Measurements from ENCODE around the gene ATF7. TPM values are rescaled to one million over a fixed set of nuclear protein-coding genes. Genes with fewer than 3 reads are reported as not detected.
"Not testable (repeated sequence)": the region's sequence is repeated elsewhere in the genome, so short reads cannot be mapped to it uniquely, and the experiment has no call there.

The ATF7 gene
- total RNA-seq, 2 donors from 2014 or later = 37.9 to 46.7 TPM

DNA sequence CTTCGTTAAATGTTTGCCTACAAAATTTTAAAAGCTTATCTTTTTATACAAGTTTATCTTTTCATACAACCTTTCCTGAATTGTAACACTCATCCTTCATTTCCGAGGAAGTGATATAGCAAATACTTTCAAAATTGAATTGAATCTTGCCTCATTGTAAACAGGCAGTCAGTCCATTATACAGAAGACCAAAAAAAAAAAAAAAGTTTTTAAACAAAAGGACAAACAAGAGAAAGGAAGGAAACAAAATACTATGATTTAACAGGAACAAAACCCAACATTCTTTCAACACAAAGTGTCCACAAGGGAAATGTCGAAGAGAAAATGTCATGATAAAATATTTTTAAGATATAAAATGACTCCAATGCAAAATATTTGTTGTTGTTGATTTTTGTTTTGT is 8.5 kb downstream of the ATF7 start:
- TF ChIP-seq POLR2AphosphoS5 (IDR thresholded peaks at IDR 0.05) (no peak), POLR2A (IDR thresholded peaks at IDR 0.05) (no peak)
- TF ChIP-seq, protein P1, sequence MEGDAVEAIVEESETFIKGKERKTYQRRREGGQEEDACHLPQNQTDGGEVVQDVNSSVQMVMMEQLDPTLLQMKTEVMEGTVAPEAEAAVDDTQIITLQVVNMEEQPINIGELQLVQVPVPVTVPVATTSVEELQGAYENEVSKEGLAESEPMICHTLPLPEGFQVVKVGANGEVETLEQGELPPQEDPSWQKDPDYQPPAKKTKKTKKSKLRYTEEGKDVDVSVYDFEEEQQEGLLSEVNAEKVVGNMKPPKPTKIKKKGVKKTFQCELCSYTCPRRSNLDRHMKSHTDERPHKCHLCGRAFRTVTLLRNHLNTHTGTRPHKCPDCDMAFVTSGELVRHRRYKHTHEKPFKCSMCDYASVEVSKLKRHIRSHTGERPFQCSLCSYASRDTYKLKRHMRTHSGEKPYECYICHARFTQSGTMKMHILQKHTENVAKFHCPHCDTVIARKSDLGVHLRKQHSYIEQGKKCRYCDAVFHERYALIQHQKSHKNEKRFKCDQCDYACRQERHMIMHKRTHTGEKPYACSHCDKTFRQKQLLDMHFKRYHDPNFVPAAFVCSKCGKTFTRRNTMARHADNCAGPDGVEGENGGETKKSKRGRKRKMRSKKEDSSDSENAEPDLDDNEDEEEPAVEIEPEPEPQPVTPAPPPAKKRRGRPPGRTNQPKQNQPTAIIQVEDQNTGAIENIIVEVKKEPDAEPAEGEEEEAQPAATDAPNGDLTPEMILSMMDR (IDR thresholded peaks at IDR 0.05) = no peak
- 42% methylated on average over 3 of the region's 3 CpGs for WGBS
- Histone ChIP-seq H3K27me3 (replicated peaks; ENCODE audit: insufficient read depth) (no peaks in the 10 kb centered on the region), H3K27ac (no peak overlapping the region), H3K36me3 (no peaks in the 10 kb centered on the region), H3K4me1 (replicated peaks) (no peaks in the 10 kb centered on the region), H3K9me3 (no peaks in the 10 kb centered on the region), H3K4me3 (no peak overlapping the region)
- intact Hi-C loops (cut with DNase I) = no loop called here
- DNase-seq (ENCODE audit: low spot score) = no peak

DNA sequence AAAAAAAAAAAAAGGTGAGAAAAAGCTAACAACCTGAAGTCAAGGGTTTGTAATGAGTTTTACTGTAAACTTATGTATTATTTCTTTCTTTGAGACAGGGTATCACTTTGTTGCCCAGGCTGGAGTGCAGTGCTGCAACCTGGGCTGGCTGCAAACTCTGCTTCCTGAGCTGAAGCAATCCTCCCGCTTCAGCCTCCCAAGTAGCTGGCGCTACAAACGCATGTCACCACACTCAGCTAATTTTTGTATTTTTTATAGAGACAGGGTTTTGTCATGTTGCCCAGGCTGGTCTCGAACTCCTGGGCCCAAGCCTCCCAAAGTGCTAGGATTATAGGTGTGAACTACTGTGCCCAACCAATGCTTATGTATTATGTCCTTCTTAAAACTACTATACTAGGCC is 9.2 kb downstream of the ATF7 start:
- Histone ChIP-seq H3K9me3 (no peaks in the 10 kb centered on the region), H3K36me3 (no peaks in the 10 kb centered on the region), H3K4me1 (replicated peaks) (no peaks in the 10 kb centered on the region), H3K27ac (no peak overlapping the region), H3K4me3 (no peak overlapping the region), H3K27me3 (replicated peaks; ENCODE audit: insufficient read depth) (no peaks in the 10 kb centered on the region)
- intact Hi-C loops (cut with DNase I) = no loop called here
- no peak for TF ChIP-seq POLR2AphosphoS5 (IDR thresholded peaks at IDR 0.05)
- TF ChIP-seq, protein P1 (IDR thresholded peaks at IDR 0.05) = no peak
- no peak for TF ChIP-seq POLR2A (IDR thresholded peaks at IDR 0.05)
- 81% methylated on average over 4 of the region's 4 CpGs for WGBS
- DNase-seq (ENCODE audit: low spot score) = no peak

DNA sequence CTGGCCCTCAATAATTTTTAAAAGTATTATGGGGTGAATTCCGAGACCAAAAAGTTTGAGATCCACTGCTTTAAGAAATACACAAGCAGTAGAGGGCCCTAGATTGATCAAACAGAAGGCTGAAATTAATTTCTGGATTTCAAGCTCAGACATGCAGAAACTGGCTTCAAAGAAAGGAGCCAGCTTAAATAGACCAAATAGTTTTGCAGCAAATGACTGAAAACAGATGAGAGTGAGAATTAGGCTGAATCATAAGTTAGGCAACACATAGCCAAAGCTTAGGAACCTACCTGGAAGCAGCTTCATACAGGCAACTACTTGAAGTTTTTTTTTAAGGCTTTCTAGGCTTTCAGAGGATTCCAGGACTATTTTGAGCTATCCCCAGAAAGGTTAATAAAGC is 12.4 kb downstream of the ATF7 start:
- 43% methylated on average over 1 of the region's 1 CpG for WGBS
- intact Hi-C loops (cut with DNase I) = no loop called here
- Histone ChIP-seq H3K4me3 (no peak overlapping the region), H3K9me3 (no peaks in the 10 kb centered on the region), H3K27ac (no peak overlapping the region), H3K27me3 (replicated peaks; ENCODE audit: insufficient read depth) (no peaks in the 10 kb centered on the region), H3K4me1 (replicated peaks) (no peaks in the 10 kb centered on the region), H3K36me3 (no peaks in the 10 kb centered on the region)
- TF ChIP-seq POLR2AphosphoS5 (IDR thresholded peaks at IDR 0.05) = peak; percentile 19
- TF ChIP-seq POLR2A (IDR thresholded peaks at IDR 0.05) = no peak
- no peak for DNase-seq (ENCODE audit: low spot score)

DNA sequence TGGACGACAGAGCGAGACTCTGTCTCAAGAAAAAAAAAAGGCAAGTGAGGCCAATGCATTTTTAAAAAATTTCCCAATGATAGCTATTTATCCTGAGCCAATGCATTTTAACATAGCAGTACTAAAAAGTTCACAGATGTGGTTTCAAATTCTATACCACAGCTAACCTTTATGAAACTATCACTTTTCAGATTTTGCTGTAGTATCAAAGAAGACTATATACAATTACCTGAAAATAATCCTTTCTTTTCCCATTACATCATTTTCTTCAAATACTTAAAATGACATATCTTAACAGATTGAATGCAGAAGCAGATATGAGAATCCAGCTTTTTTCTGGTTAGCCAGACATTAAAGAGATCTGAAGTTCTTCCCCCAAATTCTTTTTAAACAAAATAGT is 13.2 kb downstream of the ATF7 start:
- no peaks in the 10 kb centered on the region for H3K36me3 ChIP-seq
- no peak overlapping the region for H3K4me3 ChIP-seq
- intact Hi-C loops (cut with DNase I) = no loop called here
- H3K9me3 ChIP-seq = no peaks in the 10 kb centered on the region
- H3K4me1 ChIP-seq (replicated peaks) = no peaks in the 10 kb centered on the region
- no peaks in the 10 kb centered on the region for H3K27me3 ChIP-seq (replicated peaks; ENCODE audit: insufficient read depth)
- H3K27ac ChIP-seq = no peak overlapping the region
- 69% methylated on average over 2 of the region's 2 CpGs for WGBS
- DNase-seq (ENCODE audit: low spot score) = no peak
- TF ChIP-seq POLR2A (IDR thresholded peaks at IDR 0.05) (no peak), POLR2AphosphoS5 (IDR thresholded peaks at IDR 0.05) (no peak)
- TF ChIP-seq, protein P1 (IDR thresholded peaks at IDR 0.05) = no peak

DNA sequence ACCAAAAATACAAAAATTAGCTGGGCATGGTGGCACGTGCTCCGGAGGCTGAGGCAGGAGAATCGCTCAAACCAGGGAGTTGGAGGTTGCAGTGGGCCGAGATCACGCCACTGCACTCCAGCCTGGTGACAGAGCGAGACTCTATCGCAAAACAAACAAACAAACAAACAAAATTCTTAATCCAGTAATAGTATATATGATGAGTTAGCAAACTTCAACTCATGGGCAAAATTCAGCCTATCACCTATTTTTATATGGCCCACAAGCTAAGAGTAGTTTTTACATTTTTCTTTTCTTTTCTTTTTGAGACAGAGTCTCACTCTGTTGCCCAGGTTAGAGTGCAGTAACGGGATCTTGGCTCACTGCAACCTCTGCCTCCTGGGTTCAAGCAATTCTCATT is 14.9 kb downstream of the ATF7 start:
- Histone ChIP-seq H3K36me3 (no peaks in the 10 kb centered on the region), H3K27me3 (replicated peaks; ENCODE audit: insufficient read depth) (no peaks in the 10 kb centered on the region), H3K27ac (no peak overlapping the region), H3K9me3 (no peaks in the 10 kb centered on the region), H3K4me3 (no peak overlapping the region), H3K4me1 (replicated peaks) (no peaks in the 10 kb centered on the region)
- WGBS = 97% methylated on average over 8 of the region's 8 CpGs
- intact Hi-C loops (cut with DNase I) = no loop called here
- TF ChIP-seq POLR2AphosphoS5 (IDR thresholded peaks at IDR 0.05) (no peak), POLR2A (IDR thresholded peaks at IDR 0.05) (no peak)
- TF ChIP-seq, protein P1 (IDR thresholded peaks at IDR 0.05) = no peak
- no peak for DNase-seq (ENCODE audit: low spot score)

DNA sequence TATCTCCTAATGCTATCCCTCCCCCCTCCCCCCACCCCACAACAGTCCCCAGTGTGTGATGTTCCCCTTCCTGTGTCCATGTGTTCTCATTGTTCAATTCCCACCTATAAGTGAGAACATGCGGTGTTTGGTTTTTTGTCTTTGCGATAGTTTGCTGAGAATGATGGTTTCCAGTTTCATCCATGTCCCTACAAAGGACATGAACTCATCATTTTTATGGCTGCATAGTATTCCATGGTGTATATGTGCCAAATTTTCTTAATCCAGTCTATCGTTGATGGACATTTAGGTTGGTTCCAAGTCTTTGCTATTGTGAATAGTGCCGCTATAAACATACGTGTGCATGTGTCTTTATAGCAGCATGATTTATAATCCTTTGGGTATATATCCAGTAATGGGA is 19.5 kb downstream of the ATF7 start:
- H3K27me3 ChIP-seq (replicated peaks; ENCODE audit: insufficient read depth); H3K27ac ChIP-seq; H3K9me3 ChIP-seq; H3K4me1 ChIP-seq (replicated peaks); H3K4me3 ChIP-seq; intact Hi-C loops (cut with DNase I); H3K36me3 ChIP-seq; DNase-seq (ENCODE audit: low spot score): not testable (repeated sequence)
- 97% methylated on average over 5 of the region's 5 CpGs for WGBS
